RWPE2 (cell line): ENCODE results near the gene MC1R.

Source experiments
- ATAC-seq: fragments of 200-7000 bp; cut with Tn5 transposase; 3 replicates; pipeline ENCODE4 v1.9.1; 2021; ENCODE audit warnings: low read depth
- DNase-seq: peaks from one replicate; pipeline ENCODE4 v3.0.0-alpha.2; 2020; ENCODE audit warnings: low spot score
- H3K27ac ChIP-seq: fragments of 450-650 bp; 2 replicates; pipeline ENCODE4 v1.5.1; 2017; ENCODE audit warnings: mild to moderate bottlenecking; ENCODE audit not compliant: poor library complexity, severe bottlenecking
- H3K27me3 ChIP-seq: fragments of 250-450 bp; sonication (Bioruptor Pico); 2 replicates; pipeline ENCODE4 v1.5.1; 2021; ENCODE audit warnings: mild to moderate bottlenecking, moderate library complexity; ENCODE audit not compliant: insufficient read depth, poor library complexity, severe bottlenecking
- H3K36me3 ChIP-seq: fragments of 250-450 bp; sonication (Bioruptor Pico); 2 replicates; pipeline ENCODE4 v1.5.1; 2020; ENCODE audit warnings: low read depth, mild to moderate bottlenecking, moderate library complexity
- H3K4me1 ChIP-seq: fragments of 250-450 bp; sonication (Bioruptor Pico); 2 replicates; pipeline ENCODE4 v1.5.1; 2021; ENCODE audit warnings: mild to moderate bottlenecking, moderate library complexity; ENCODE audit not compliant: insufficient read depth, poor library complexity, severe bottlenecking
- H3K4me3 ChIP-seq: fragments of 250-450 bp; sonication (Bioruptor Pico); 2 replicates; pipeline ENCODE4 v1.5.1; 2021; ENCODE audit warnings: mild to moderate bottlenecking, moderate library complexity; ENCODE audit not compliant: severe bottlenecking
- H3K9me3 ChIP-seq: fragments of 250-450 bp; sonication (Bioruptor Pico); 2 replicates; pipeline ENCODE4 v1.5.1; 2021; ENCODE audit warnings: mild to moderate bottlenecking, moderate library complexity; ENCODE audit not compliant: severe bottlenecking
- CTCF ChIP-seq: fragments of 450-650 bp; IDR thresholded peaks from one replicate; pipeline ENCODE4 v1.5.1; 2017; ENCODE audit warnings: mild to moderate bottlenecking, moderate library complexity; ENCODE audit not compliant: poor library complexity, severe bottlenecking

MC1R gene

GRCh38 chr16:89954462-89954861, 35.8 kb downstream of the MC1R start:
- DNase-seq: no peak
- ATAC-seq: no peak
- Histone ChIP-seq H3K4me1 (no peaks in the 10 kb centered on the region), H3K27me3 (no peaks in the 10 kb centered on the region), H3K36me3 (peaks cover 37% of the 10 kb centered on the region), H3K4me3 (no peak overlapping the region), H3K27ac (no peak overlapping the region), H3K9me3 (no peaks in the 10 kb centered on the region)
- TF ChIP-seq CTCF: no peak

- no peak overlapping the region for H3K27ac ChIP-seq
- DNase-seq: no peak
- H3K4me1 ChIP-seq: no peaks in the 10 kb centered on the region
- no peak overlapping the region for H3K4me3 ChIP-seq
- peaks cover 40% of the 10 kb centered on the region for H3K36me3 ChIP-seq
- no peak for TF ChIP-seq CTCF
- H3K9me3 ChIP-seq: no peaks in the 10 kb centered on the region
- no peak for ATAC-seq
- H3K27me3 ChIP-seq: no peaks in the 10 kb centered on the region
Observed at GRCh38 chr16:89955001-89955685, 36.5 kb downstream of the MC1R start.

- no peak for ATAC-seq
Observed at GRCh38 chr16:89956505-89957215, 38.0 kb downstream of the MC1R start.

GRCh38 chr16:89957216-89957785, 38.6 kb downstream of the MC1R start:
- Histone ChIP-seq H3K27me3 (no peaks in the 10 kb centered on the region), H3K4me3 (no peak overlapping the region), H3K9me3 (no peaks in the 10 kb centered on the region), H3K4me1 (no peaks in the 10 kb centered on the region), H3K27ac (no peak overlapping the region), H3K36me3 (peaks cover 40% of the 10 kb centered on the region)
- TF ChIP-seq CTCF: no peak
- ATAC-seq: no peak
- DNase-seq: no peak

More at GRCh38 chr16:89956505-89957215, 38.0 kb downstream of the MC1R start:
- Histone ChIP-seq H3K4me3 (no peak overlapping the region), H3K36me3 (peaks cover 40% of the 10 kb centered on the region), H3K27ac (no peak overlapping the region), H3K9me3 (no peaks in the 10 kb centered on the region), H3K27me3 (no peaks in the 10 kb centered on the region), H3K4me1 (no peaks in the 10 kb centered on the region)
- TF ChIP-seq CTCF: no peak
- no peak for DNase-seq
